T-helper 2 cell treated with Interferon-gamma antibody and Interleukin-4, amounts not matched to agents 100 ng/mL and 5 ng/mL, for 36 hours (primary cell): ENCODE data around the gene PRKCH. TPM values are rescaled to one million over a fixed set of nuclear protein-coding genes. Genes with fewer than 3 reads are reported as not detected.

Experiments
- intact Hi-C: fragments of 100-400 bp; cut with micrococcal nuclease; formaldehyde crosslinking; loops from one replicate; pipeline ENCODE4 v1.15.1; 2023
- total RNA-seq: library from RNA; stranded (reverse); gene quantifications from 2 replicates; pipeline ENCODE4 v1.2.3, GENCODE V29; 2022

PRKCH gene
- total RNA-seq, 1 donor from 2014 or later: 169 TPM

GRCh38 chr14:61520576-61520975 lies 199.2 kb downstream of the PRKCH start:
- intact Hi-C loops: no loop called here

GRCh38 chr14:61521773-61522172 lies 200.4 kb downstream of the PRKCH start:
- intact Hi-C loops: no loop called here

GRCh38 chr14:61523751-61524150 lies 202.4 kb downstream of the PRKCH start:
- intact Hi-C loops: loop anchor here (2.0 kb wide), 2 partner anchors 47 to 55 kb away; no protein-coding TSS in a partner anchor

- intact Hi-C loops: loop anchor here (2.0 kb wide), 2 partner anchors 48 to 54 kb away; no protein-coding TSS in a partner anchor
Observed at GRCh38 chr14:61524211-61524806, 202.9 kb downstream of the PRKCH start.

GRCh38 chr14:61524936-61525292 lies 203.5 kb downstream of the PRKCH start:
- intact Hi-C loops: loop anchor here (2.0 to 5.0 kb wide), 3 partner anchors 42 to 54 kb away; no protein-coding TSS in a partner anchor

GRCh38 chr14:61525293-61526011 lies 204.1 kb downstream of the PRKCH start:
- intact Hi-C loops: loop anchor here (2.0 to 5.0 kb wide), 3 partner anchors 42 to 53 kb away; no protein-coding TSS in a partner anchor

GRCh38 chr14:61526405-61527312 lies 205.3 kb downstream of the PRKCH start:
- intact Hi-C loops: loop anchor here (5.0 kb wide), 1 partner anchor 41 kb away; no protein-coding TSS in a partner anchor

GRCh38 chr14:61527325-61528100 lies 206.1 kb downstream of the PRKCH start:
- intact Hi-C loops: loop anchor here (5.0 kb wide), 1 partner anchor 40 kb away; no protein-coding TSS in a partner anchor

GRCh38 chr14:61528591-61529021 lies 207.2 kb downstream of the PRKCH start:
- intact Hi-C loops: loop anchor here (5.0 kb wide), 1 partner anchor 39 kb away; no protein-coding TSS in a partner anchor

GRCh38 chr14:61529360-61529759 lies 208.0 kb downstream of the PRKCH start:
- intact Hi-C loops: loop anchor here (5.0 kb wide), 1 partner anchor 38 kb away; no protein-coding TSS in a partner anchor

- intact Hi-C loops: no loop called here
Observed at GRCh38 chr14:61530296-61530695, 208.9 kb downstream of the PRKCH start.

GRCh38 chr14:61530896-61531295 lies 209.5 kb downstream of the PRKCH start:
- intact Hi-C loops: no loop called here

- intact Hi-C loops: no loop called here
Observed at GRCh38 chr14:61531465-61532122, 210.2 kb downstream of the PRKCH start.

- intact Hi-C loops: no loop called here
Observed at GRCh38 chr14:61532123-61532505, 210.7 kb downstream of the PRKCH start.

- intact Hi-C loops: no loop called here
Observed at GRCh38 chr14:61532763-61533162, 211.4 kb downstream of the PRKCH start.

GRCh38 chr14:61533513-61534255 lies 212.3 kb downstream of the PRKCH start:
- intact Hi-C loops: no loop called here

- intact Hi-C loops: no loop called here
Observed at GRCh38 chr14:61535032-61535431, 213.7 kb downstream of the PRKCH start.

- intact Hi-C loops: no loop called here
Observed at GRCh38 chr14:61535458-61535857, 214.1 kb downstream of the PRKCH start.
